ENCODE results near the gene TRAPPC3.
"Not testable (repeated sequence)": the region's sequence is repeated elsewhere in the genome, so short reads cannot be mapped to it uniquely, and the experiment has no call there.

The TRAPPC3 gene

GRCh38 chr1:36149237-36149972 lies at the start of gene TRAPPC3:
Gene TRAPPC3, minus strand, starts transcription at chr1:36149486. Its CDS starts 108 bp downstream, at chr1:36149378.
- peak within 1 kb of the TSS; percentile 84 to 93 for H3K4me3 ChIP-seq
- no peaks in the 10 kb centered on the region for H3K27me3 ChIP-seq
- no peaks in the 10 kb centered on the region for H3K9me3 ChIP-seq
- intact Hi-C loops (cut with DNase I; ENCODE audit: low total_unique reads) = loop anchor here (2.0 kb wide), 1 partner anchor 75 kb away; the partner anchor contains the start of gene THRAP3
- H3K36me3 ChIP-seq = peaks cover 0 to 5% (median 3%) of the 10 kb centered on the region in 3 donors
- TF ChIP-seq CTCF (IDR thresholded peaks at IDR 0.05) = peak; percentile 88 to 98
- peak within 1 kb of the TSS; percentile 89 to 100 for H3K27ac ChIP-seq
- H3K4me1 ChIP-seq = peaks cover 0 to 61% (median 34%) of the 10 kb centered on the region in 4 donors
- peak; percentile 100 for DNase-seq

GRCh38 chr1:36198641-36199040 lies 49.4 kb upstream of the TRAPPC3 start:
- DNase-seq = no peak
- H3K4me1 ChIP-seq = peaks cover 0 to 15% (median 11%) of the 10 kb centered on the region in 4 donors
- H3K36me3 ChIP-seq = no peaks in the 10 kb centered on the region
- intact Hi-C loops (cut with DNase I; ENCODE audit: low total_unique reads) = no loop called here
- TF ChIP-seq CTCF (IDR thresholded peaks at IDR 0.05) = no peak
- H3K4me3 ChIP-seq = no peak overlapping the region
- no peaks in the 10 kb centered on the region for H3K9me3 ChIP-seq
- H3K27me3 ChIP-seq = no peaks in the 10 kb centered on the region
- no peak overlapping the region for H3K27ac ChIP-seq

- H3K27me3 ChIP-seq; H3K4me1 ChIP-seq; DNase-seq; H3K9me3 ChIP-seq; H3K4me3 ChIP-seq; intact Hi-C loops (cut with DNase I; ENCODE audit: low total_unique reads); H3K27ac ChIP-seq; H3K36me3 ChIP-seq: not testable (repeated sequence)
Observed at GRCh38 chr1:36196805-36197204, 47.5 kb upstream of the TRAPPC3 start.

- DNase-seq = peak; percentile 91 to 94
- Histone ChIP-seq H3K4me3 (no peak overlapping the region), H3K36me3 (no peaks in the 10 kb centered on the region), H3K27ac (peak overlapping the region; percentile 83 to 85), H3K27me3 (no peaks in the 10 kb centered on the region), H3K9me3 (no peaks in the 10 kb centered on the region), H3K4me1 (peaks cover 4 to 27% (median 13%) of the 10 kb centered on the region in 4 donors)
- intact Hi-C loops (cut with DNase I; ENCODE audit: low total_unique reads) = loop anchor here (5.0 to 10.0 kb wide), 2 partner anchors 36 to 97 kb away; no protein-coding TSS in a partner anchor
- TF ChIP-seq CTCF (IDR thresholded peaks at IDR 0.05) = peak; percentile 86 to 97
Observed at GRCh38 chr1:36187800-36188593, 38.7 kb upstream of the TRAPPC3 start.

GRCh38 chr1:36183309-36183856 lies 34.1 kb upstream of the TRAPPC3 start:
- intact Hi-C loops (cut with DNase I; ENCODE audit: low total_unique reads) = loop anchor here (10.0 kb wide), 1 partner anchor 101 kb away; no protein-coding TSS in a partner anchor
- no peaks in the 10 kb centered on the region for H3K27me3 ChIP-seq
- no peak overlapping the region for H3K4me3 ChIP-seq
- H3K9me3 ChIP-seq = no peaks in the 10 kb centered on the region
- H3K36me3 ChIP-seq = peaks cover 23 to 35% (median 33%) of the 10 kb centered on the region in 3 donors
- peak overlapping the region; percentile 77 to 85 for H3K27ac ChIP-seq
- no peak for TF ChIP-seq CTCF (IDR thresholded peaks at IDR 0.05)
- DNase-seq = peak; percentile 39 to 82
- H3K4me1 ChIP-seq = peaks cover 5 to 38% (median 17%) of the 10 kb centered on the region in 4 donors
